ENCODE data around the gene ABLIM1. TPM values are rescaled to one million over a fixed set of nuclear protein-coding genes. Genes with fewer than 3 reads are reported as not detected.

ABLIM1 gene
- total RNA-seq, 4 donors from 2014 or later, result 84.7 to 203 (median 150) TPM

DNA sequence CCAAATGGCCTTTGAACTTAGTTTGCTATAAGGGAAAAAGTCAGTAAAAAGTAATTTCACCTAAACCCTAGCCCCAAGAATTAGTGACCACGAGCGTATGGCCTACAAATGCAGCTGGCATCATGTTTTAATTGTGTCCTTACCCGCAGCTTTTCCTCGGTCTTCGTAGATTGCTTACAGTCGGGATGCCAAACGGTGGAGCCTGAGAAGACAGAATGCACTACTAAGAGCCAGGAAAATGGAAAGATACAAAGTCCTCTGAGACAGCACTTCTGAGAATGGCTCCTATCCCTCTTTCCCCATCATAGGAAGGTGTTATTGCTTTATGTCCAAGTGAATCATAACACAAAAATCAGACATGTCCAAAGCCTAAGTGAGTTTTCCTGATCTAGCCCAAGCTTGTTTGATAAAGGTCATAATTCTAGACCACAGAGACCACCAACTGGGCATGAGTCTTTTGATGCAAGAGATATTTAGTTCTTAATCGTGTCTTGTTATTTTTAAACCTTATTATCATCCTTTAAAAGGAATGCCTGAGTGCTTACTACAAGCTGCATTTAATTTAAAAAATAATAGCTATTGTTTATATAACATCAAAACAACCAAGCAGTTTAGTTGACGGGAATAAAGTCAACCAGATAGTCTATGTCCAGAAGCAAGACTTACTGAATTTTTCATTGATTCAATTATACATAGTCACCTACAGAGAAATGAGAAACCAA is 170.1 kb downstream of the ABLIM1 start:
- no peaks in the 10 kb centered on the region for H3K9me3 ChIP-seq
- H3K27me3 ChIP-seq, result no peaks in the 10 kb centered on the region
- H3K27ac ChIP-seq, result peak overlapping the region in 1 of 4 donors; percentile 4
- no peak overlapping the region for H3K4me3 ChIP-seq
- TF ChIP-seq, protein P1, sequence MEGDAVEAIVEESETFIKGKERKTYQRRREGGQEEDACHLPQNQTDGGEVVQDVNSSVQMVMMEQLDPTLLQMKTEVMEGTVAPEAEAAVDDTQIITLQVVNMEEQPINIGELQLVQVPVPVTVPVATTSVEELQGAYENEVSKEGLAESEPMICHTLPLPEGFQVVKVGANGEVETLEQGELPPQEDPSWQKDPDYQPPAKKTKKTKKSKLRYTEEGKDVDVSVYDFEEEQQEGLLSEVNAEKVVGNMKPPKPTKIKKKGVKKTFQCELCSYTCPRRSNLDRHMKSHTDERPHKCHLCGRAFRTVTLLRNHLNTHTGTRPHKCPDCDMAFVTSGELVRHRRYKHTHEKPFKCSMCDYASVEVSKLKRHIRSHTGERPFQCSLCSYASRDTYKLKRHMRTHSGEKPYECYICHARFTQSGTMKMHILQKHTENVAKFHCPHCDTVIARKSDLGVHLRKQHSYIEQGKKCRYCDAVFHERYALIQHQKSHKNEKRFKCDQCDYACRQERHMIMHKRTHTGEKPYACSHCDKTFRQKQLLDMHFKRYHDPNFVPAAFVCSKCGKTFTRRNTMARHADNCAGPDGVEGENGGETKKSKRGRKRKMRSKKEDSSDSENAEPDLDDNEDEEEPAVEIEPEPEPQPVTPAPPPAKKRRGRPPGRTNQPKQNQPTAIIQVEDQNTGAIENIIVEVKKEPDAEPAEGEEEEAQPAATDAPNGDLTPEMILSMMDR (IDR thresholded peaks at IDR 0.05 in 4 of 5, conservative IDR thresholded peaks at IDR 0.05 in 1 of 5), result no peak
- TF ChIP-seq POLR2A (IDR thresholded peaks at IDR 0.05), result no peak
- no peak for ATAC-seq
- in situ Hi-C loops (cut with MboI; ENCODE audit: low sequenced_read_pairs in 4 of 4), result no loop called here
- H3K36me3 ChIP-seq, result peaks cover 0 to 7% of the 10 kb centered on the region in 2 donors
- peaks cover 11 to 27% of the 10 kb centered on the region in 2 donors for H3K4me1 ChIP-seq
- no peak for DNase-seq
- intact Hi-C loops (cut with DNase I; ENCODE audit: low total_unique reads), result no loop called here

GRCh38 chr10:114486938-114487814 is 170.9 kb downstream of the ABLIM1 start:
- TF ChIP-seq, protein P1 (IDR thresholded peaks at IDR 0.05 in 4 of 5, conservative IDR thresholded peaks at IDR 0.05 in 1 of 5), result no peak
- no peak for TF ChIP-seq POLR2A (IDR thresholded peaks at IDR 0.05)
- in situ Hi-C loops (cut with MboI; ENCODE audit: low sequenced_read_pairs in 4 of 4), result no loop called here

GRCh38 chr10:114485696-114486400 is 172.2 kb downstream of the ABLIM1 start:
- Histone ChIP-seq H3K4me1 (peaks cover 3 to 43% of the 10 kb centered on the region in 2 donors), H3K4me3 (no peak overlapping the region), H3K36me3 (peaks cover 0 to 7% of the 10 kb centered on the region in 2 donors), H3K9me3 (no peaks in the 10 kb centered on the region), H3K27ac (peak overlapping the region; percentile 28 to 80 (median 39)), H3K27me3 (no peaks in the 10 kb centered on the region)
- intact Hi-C loops (cut with DNase I; ENCODE audit: low total_unique reads), result no loop called here
- in situ Hi-C loops (cut with MboI; ENCODE audit: low sequenced_read_pairs in 4 of 4), result no loop called here
- DNase-seq (no peak), ATAC-seq (peak in 1 of 2 donors; percentile 47)
- TF ChIP-seq, protein P1 (IDR thresholded peaks at IDR 0.05 in 4 of 5, conservative IDR thresholded peaks at IDR 0.05 in 1 of 5), result no peak
- no peak for TF ChIP-seq POLR2A (IDR thresholded peaks at IDR 0.05)

More at GRCh38 chr10:114486938-114487814, 170.9 kb downstream of the ABLIM1 start:
- DNase-seq, result no peak
- intact Hi-C loops (cut with DNase I; ENCODE audit: low total_unique reads), result no loop called here
- H3K4me3 ChIP-seq, result no peak overlapping the region
- H3K27me3 ChIP-seq, result no peaks in the 10 kb centered on the region
- H3K27ac ChIP-seq, result no peak overlapping the region
- no peak for ATAC-seq
- H3K9me3 ChIP-seq, result no peaks in the 10 kb centered on the region
- H3K4me1 ChIP-seq, result peaks cover 5 to 34% of the 10 kb centered on the region in 2 donors
- peaks cover 0 to 7% of the 10 kb centered on the region in 2 donors for H3K36me3 ChIP-seq

- Histone ChIP-seq H3K27me3 (no peaks in the 10 kb centered on the region), H3K4me1 (peaks cover 17 to 58% of the 10 kb centered on the region in 2 donors), H3K4me3 (no peak overlapping the region), H3K9me3 (no peaks in the 10 kb centered on the region), H3K27ac (peak overlapping the region; percentile 47 to 80 (median 62)), H3K36me3 (peaks cover 0 to 7% of the 10 kb centered on the region in 2 donors)
- in situ Hi-C loops (cut with MboI; ENCODE audit: low sequenced_read_pairs in 4 of 4), result no loop called here
- intact Hi-C loops (cut with DNase I; ENCODE audit: low total_unique reads), result no loop called here
- DNase-seq (no peak), ATAC-seq (no peak)
- TF ChIP-seq, protein P1 (IDR thresholded peaks at IDR 0.05 in 4 of 5, conservative IDR thresholded peaks at IDR 0.05 in 1 of 5), result no peak
- no peak for TF ChIP-seq POLR2A (IDR thresholded peaks at IDR 0.05)
These were observed 174.5 kb downstream of the ABLIM1 start for GRCh38 chr10:114483575-114483974.
